HG03039 (cell line): ENCODE results near the gene PDE4C.
"Not testable (repeated sequence)": the region's sequence is repeated elsewhere in the genome, so short reads cannot be mapped to it uniquely, and the experiment has no call there.

Source experiments
- ATAC-seq: cut with Tn5 transposase; IDR thresholded peaks from one replicate; pipeline ENCODE4 v1.9.1; 2021; ENCODE audit warnings: mild to moderate bottlenecking, moderate library complexity; ENCODE audit not compliant: unreplicated experiment

PDE4C gene

GRCh38 chr19:18223860-18224524 lies 2.2 kb downstream of the PDE4C start:
- no peak for ATAC-seq

GRCh38 chr19:18221815-18222725 lies 4.2 kb downstream of the PDE4C start:
- no peak for ATAC-seq

- ATAC-seq: no peak
Observed at GRCh38 chr19:18220632-18221275, 5.5 kb downstream of the PDE4C start.

- ATAC-seq: no peak
Observed at GRCh38 chr19:18219911-18220631, 6.2 kb downstream of the PDE4C start.

- no peak for ATAC-seq
Observed at GRCh38 chr19:18218600-18218999, 7.6 kb downstream of the PDE4C start.

- no peak for ATAC-seq
Observed at GRCh38 chr19:18218159-18218558, 8.1 kb downstream of the PDE4C start.

GRCh38 chr19:18216789-18217188 lies 9.4 kb downstream of the PDE4C start:
- ATAC-seq: no peak

GRCh38 chr19:18214779-18215433 lies 11.3 kb downstream of the PDE4C start:
- ATAC-seq: no peak

- ATAC-seq: no peak
Observed at GRCh38 chr19:18211683-18212082, 14.6 kb downstream of the PDE4C start.

GRCh38 chr19:18209912-18210311 lies 16.3 kb downstream of the PDE4C start:
- ATAC-seq: not testable (repeated sequence)

- no peak for ATAC-seq
Observed at GRCh38 chr19:18208098-18208951, 17.9 kb downstream of the PDE4C start.

GRCh38 chr19:18206018-18206417 lies 20.2 kb downstream of the PDE4C start:
- no peak for ATAC-seq

- no peak for ATAC-seq
Observed at GRCh38 chr19:18205200-18205892, 20.9 kb downstream of the PDE4C start.

GRCh38 chr19:18204394-18205199 lies 21.6 kb downstream of the PDE4C start:
- ATAC-seq: peak; percentile 13

GRCh38 chr19:18203863-18204393 lies 22.3 kb downstream of the PDE4C start, which contains the start of gene RAB3A:
Gene RAB3A, minus strand, starts transcription at chr19:18204042. Its CDS starts 1,302 bp downstream, at chr19:18202740.
- peak; percentile 91 for ATAC-seq

GRCh38 chr19:18203408-18203862 lies 22.8 kb downstream of the PDE4C start:
- ATAC-seq: no peak

GRCh38 chr19:18202778-18203407 lies 23.3 kb downstream of the PDE4C start:
- no peak for ATAC-seq
